HepG2 (cell line): ENCODE results near the gene PIK3C3. TPM values are rescaled to one million over a fixed set of nuclear protein-coding genes. Genes with fewer than 3 reads are reported as not detected.

Experiments
- ATAC-seq: fragments of 200-7000 bp; cut with Tn5 transposase; 3 replicates; pipeline ENCODE4 v1.9.1; 2020; ENCODE audit warnings: mild to moderate bottlenecking, moderate library complexity
- BruUV-seq: library from RNA; stranded (reverse); fragments of 400-500 nt; replicated peaks from 2 replicates; lab custom pipeline; 2021; lab: Mats Ljungman, UMichigan
- CTCF ChIA-PET: fragments of 300-600 bp; formaldehyde crosslinking; extraction: SDS; loops from one replicate; lab custom pipeline; 2021; ENCODE audit warnings: low total read pairs, inconsistent platforms, low intra/inter-chr PET ratio; lab: Yijun Ruan, JAX
- POLR2A ChIA-PET: fragments of 350-600 bp; sonication (Branson Sonifier 250); formaldehyde crosslinking; loops from one replicate; lab custom pipeline; 2020; ENCODE audit warnings: antibody characterized with exemption, inconsistent platforms; lab: Yijun Ruan, JAX
- DNase-seq: peaks from one replicate; pipeline ENCODE4 v3.0.0-alpha.2; 2015; ENCODE audit warnings: low spot score
- FAIRE-seq: peaks from 3 replicates; lab custom pipeline; 2011; peaks lifted over from hg19 to GRCh38; lab: Jason Lieb, UNC
- H2AFZ ChIP-seq: one replicate; pipeline ENCODE4 v1.6.1; 2011; ENCODE audit warnings: low read length, inconsistent platforms
- H3K27ac ChIP-seq: fragments of 300-600 bp; 3 replicates; pipeline ENCODE4 v1.8.0; 2011; ENCODE audit warnings: mixed run types, mild to moderate bottlenecking, mixed read lengths, low read length, inconsistent platforms; ENCODE audit not compliant: insufficient read depth; ENCODE audit errors: extremely low read length
- H3K27me3 ChIP-seq, 2 experiments: fragments of 200-600 bp in 1 of 2; 2 replicates in 1 of 2; 3 replicates in 1 of 2; pipeline versions ENCODE4 v1.6.0 to v1.8.0; 2011; ENCODE audit warnings: low read length in 2 of 2, mild to moderate bottlenecking in 2 of 2, moderate library complexity in 2 of 2, inconsistent platforms in 1 of 2; ENCODE audit not compliant: insufficient read depth in 2 of 2, control insufficient read depth in 1 of 2
- H3K36me3 ChIP-seq, 2 experiments: fragments of 200-600 bp in 1 of 2; replicated peaks in 1 of 2; 2 replicates in 1 of 2; 3 replicates in 1 of 2; pipeline versions ENCODE4 v1.5.1 to v1.8.0; 2011; ENCODE audit warnings: low read length in 2 of 2, inconsistent platforms in 1 of 2; ENCODE audit not compliant: insufficient read depth in 2 of 2, control insufficient read depth in 1 of 2
- H3K4me1 ChIP-seq: 2 replicates; pipeline ENCODE4 v1.5.1; 2012; ENCODE audit warnings: low read length, inconsistent platforms; ENCODE audit not compliant: insufficient read depth
- H3K4me2 ChIP-seq: 2 replicates; pipeline ENCODE4 v1.6.0; 2011; ENCODE audit warnings: low read depth, low read length, inconsistent platforms
- H3K4me3 ChIP-seq, 3 experiments: fragments of 200-600 bp in 1 of 3; sonication (generic), shearing (Covaris generic) in 1 of 3; replicated peaks in 1 of 3; 2 replicates each; pipeline ENCODE4 v1.5.1; 2011 to 2016; ENCODE audit warnings: low read length in 3 of 3, inconsistent platforms in 2 of 3, low read depth in 2 of 3, mild to moderate bottlenecking in 2 of 3, control low read depth in 1 of 3, mixed read lengths in 1 of 3; ENCODE audit not compliant: insufficient read depth in 1 of 3
- H3K79me2 ChIP-seq: one replicate; pipeline ENCODE4 v1.6.1; 2011; ENCODE audit warnings: low read length, inconsistent platforms; ENCODE audit not compliant: insufficient read depth
- H3K9ac ChIP-seq: 2 replicates; pipeline ENCODE4 v1.6.0; 2011; ENCODE audit warnings: mild to moderate bottlenecking, low read depth, low read length, inconsistent platforms; ENCODE audit not compliant: insufficient read depth
- H3K9me3 ChIP-seq: 2 replicates; pipeline ENCODE4 v1.5.1; 2012; ENCODE audit warnings: mild to moderate bottlenecking, low read length
- H4K20me1 ChIP-seq: 2 replicates; pipeline ENCODE4 v1.6.0; 2011; ENCODE audit warnings: inconsistent platforms, mild to moderate bottlenecking, low read length, moderate library complexity; ENCODE audit not compliant: insufficient read depth
- BCL3 ChIP-seq: sonication (generic); formaldehyde crosslinking; IDR thresholded peaks from 2 replicates; pipeline ENCODE4 v1.5.1; 2020; ENCODE audit warnings: mild to moderate bottlenecking, missing genetic modification reagents, moderate library complexity
- PRDM15 ChIP-seq: sonication (generic); formaldehyde crosslinking; IDR thresholded peaks from 2 replicates; pipeline ENCODE4 v1.4.0; 2020; ENCODE audit warnings: missing genetic modification reagents
- ZNF891 ChIP-seq: sonication (generic); formaldehyde crosslinking; IDR thresholded peaks from 2 replicates; pipeline ENCODE4 v1.5.0; 2020; ENCODE audit warnings: mild to moderate bottlenecking, missing genetic modification reagents
- WGBS: methylation state at CpG from one replicate; pipeline ENCODE4 v1.1.6; 2017; ENCODE audit warnings: low lambda C conversion rate; 5-methylcytosine and 5-hydroxymethylcytosine counted together
- in situ Hi-C: cut with HindIII; loops from 2 replicates; pipeline ENCODE4 v1.10.0; 2017; ENCODE audit warnings: low pct_unique_long_range_greater_than_20kb; ENCODE audit not compliant: extremely low pct_ligation_motif_present
- intact Hi-C: fragments of 100-400 bp; cut with micrococcal nuclease; formaldehyde crosslinking; loops from one replicate; pipeline ENCODE4 v1.10.0; 2022; ENCODE audit not compliant: unreplicated experiment
- polyA plus RNA-seq, 8 experiments: library from polyadenylated mRNA; depleted of rRNA in 3 of 8; stranded (reverse) in 7 of 8; unstranded in 1 of 8; fragments of >200 nt; fragmentation: Illumina TruSeq in 4 of 8; extraction: Trizol in 4 of 8; gene quantifications; 2 replicates each; pipeline versions ENCODE4 v1.2.1 to v1.2.3, GENCODE V29; 2011 to 2016; ENCODE audit warnings: low read depth in 4 of 8, missing spikeins in 1 of 8, mixed read lengths in 1 of 8; ENCODE audit not compliant: insufficient read depth in 1 of 8
- total RNA-seq, 5 experiments: library from RNA; depleted of rRNA; stranded (reverse); fragments of >200 nt; fragmentation: Illumina TruSeq; extraction: Trizol; gene quantifications; 2 replicates each; pipeline ENCODE4 v1.2.3, GENCODE V29; 2016; ENCODE audit warnings: low read depth in 1 of 5

PIK3C3 gene
- total and polyA plus RNA-seq, 2 of the 13 experiments (the other 11 are each of a cell fraction or from before 2014, with no cell fraction given), result 42.8 to 46.4 TPM

GRCh38 chr18:41940506-41941215, 14.4 kb upstream of the PIK3C3 start:
- BruUV-seq, result no TSS peak
- H3K9ac ChIP-seq, result no peak overlapping the region
- H3K4me3 ChIP-seq, result no peak overlapping the region
- H3K9me3 ChIP-seq, result no peaks in the 10 kb centered on the region
- no peaks in the 10 kb centered on the region for H4K20me1 ChIP-seq
- intact Hi-C loops, result no loop called here
- no peak overlapping the region for H3K4me2 ChIP-seq
- H3K27me3 ChIP-seq, result no peaks in the 10 kb centered on the region; a peak in 1 of 5 replicates
- H3K4me1 ChIP-seq, result no peaks in the 10 kb centered on the region
- no peaks in the 10 kb centered on the region for H3K79me2 ChIP-seq
- H3K36me3 ChIP-seq, result no peaks in the 10 kb centered on the region
- CTCF ChIA-PET, result no interaction called here
- H2AFZ ChIP-seq, result no peak overlapping the region
- no peak overlapping the region for H3K27ac ChIP-seq
- FAIRE-seq (no peak), DNase-seq (no peak), ATAC-seq (no peak)
- POLR2A ChIA-PET, result no interaction called here
- TF ChIP-seq PRDM15 (no peak), BCL3 (CRISPR knock-in tag) (no peak), ZNF891 (no peak)
- TF ChIP-seq, all 625 proteins: peak for 0
- in situ Hi-C loops, result no loop called here
- 20% methylated on average over 6 of the region's 6 CpGs for WGBS
